CD4-positive, CD25-positive, alpha-beta regulatory T cell (primary cell): ENCODE results near the gene CAMTA2. TPM values are rescaled to one million over a fixed set of nuclear protein-coding genes. Genes with fewer than 3 reads are reported as not detected.

ENCODE experiments used
- ATAC-seq, 2 donors: fragments of 150-1000 bp; cut with Tn5 transposase; one replicate each; pipeline ENCODE4 v1.10.0; 2021; ENCODE audit warnings: low read depth in 2 of 2, moderate number of reproducible peaks in 2 of 2, moderate library complexity in 1 of 2
- DNase-seq, 3 donors: peaks; one replicate each; pipeline versions ENCODE4 v3.0.0 to v3.0.0-alpha.2; 2012 to 2022; ENCODE audit warnings: mixed read lengths in 1 of 3
- H3K27ac ChIP-seq: one replicate; pipeline ENCODE4 v1.7.0; 2013; ENCODE audit warnings: mild to moderate bottlenecking, low read length; ENCODE audit not compliant: insufficient read depth, poor library complexity, severe bottlenecking
- H3K27me3 ChIP-seq: one replicate; pipeline ENCODE4 v1.7.0; 2013; ENCODE audit warnings: low read length; ENCODE audit not compliant: control insufficient read depth, insufficient read depth
- H3K36me3 ChIP-seq: one replicate; pipeline ENCODE4 v1.7.0; 2013; ENCODE audit warnings: mild to moderate bottlenecking, low read length, moderate library complexity; ENCODE audit not compliant: control insufficient read depth, insufficient read depth
- H3K4me1 ChIP-seq: 2 replicates; pipeline ENCODE4 v1.7.0; 2013; ENCODE audit warnings: mild to moderate bottlenecking, low read length; ENCODE audit not compliant: insufficient read depth, control insufficient read depth, poor library complexity, severe bottlenecking
- H3K4me3 ChIP-seq: one replicate; pipeline ENCODE4 v1.7.0; 2013; ENCODE audit warnings: low read depth, mild to moderate bottlenecking, low read length, moderate library complexity
- H3K9me3 ChIP-seq, 2 experiments: 1 replicate in 1 of 2; 2 replicates in 1 of 2; pipeline ENCODE4 v1.7.0; 2013; ENCODE audit warnings: low read length in 2 of 2, mild to moderate bottlenecking in 1 of 2, moderate library complexity in 1 of 2; ENCODE audit not compliant: control insufficient read depth in 2 of 2
- H3K27ac Mint-ChIP-seq, 3 donors: one replicate each; pipeline ENCODE4 v1.8.0; 2020 to 2022; ENCODE audit warnings: mild to moderate bottlenecking in 3 of 3, mixed read lengths in 3 of 3, moderate library complexity in 2 of 3
- H3K27me3 Mint-ChIP-seq: one replicate; pipeline ENCODE4 v1.8.0; 2022; ENCODE audit warnings: mild to moderate bottlenecking, mixed read lengths
- H3K36me3 Mint-ChIP-seq: one replicate; pipeline ENCODE4 v1.8.0; 2020; ENCODE audit warnings: mixed read lengths
- H3K4me1 Mint-ChIP-seq, 4 donors: one replicate each; pipeline ENCODE4 v1.8.0; 2020 to 2022; ENCODE audit warnings: mixed read lengths in 4 of 4, mild to moderate bottlenecking in 1 of 4
- H3K4me3 Mint-ChIP-seq, 4 donors: one replicate each; pipeline ENCODE4 v1.8.0; 2020 to 2022; ENCODE audit warnings: mild to moderate bottlenecking in 4 of 4, mixed read lengths in 4 of 4, moderate library complexity in 3 of 4
- H3K9me3 Mint-ChIP-seq, 7 donors: one replicate each; pipeline ENCODE4 v1.8.0; 2020 to 2022; ENCODE audit warnings: mixed read lengths in 7 of 7, mild to moderate bottlenecking in 3 of 7, moderate library complexity in 2 of 7
- polyA plus RNA-seq, 4 donors: library from polyadenylated mRNA; unstranded; fragments of 300-500 nt; fragmentation: Illumina TruSeq; gene quantifications; one replicate each; pipeline ENCODE4 v1.2.3, GENCODE V29; 2021
- total RNA-seq: library from RNA; stranded (reverse); gene quantifications from one replicate; pipeline ENCODE4 v1.2.3, GENCODE V29; 2022

The CAMTA2 gene, protein sequence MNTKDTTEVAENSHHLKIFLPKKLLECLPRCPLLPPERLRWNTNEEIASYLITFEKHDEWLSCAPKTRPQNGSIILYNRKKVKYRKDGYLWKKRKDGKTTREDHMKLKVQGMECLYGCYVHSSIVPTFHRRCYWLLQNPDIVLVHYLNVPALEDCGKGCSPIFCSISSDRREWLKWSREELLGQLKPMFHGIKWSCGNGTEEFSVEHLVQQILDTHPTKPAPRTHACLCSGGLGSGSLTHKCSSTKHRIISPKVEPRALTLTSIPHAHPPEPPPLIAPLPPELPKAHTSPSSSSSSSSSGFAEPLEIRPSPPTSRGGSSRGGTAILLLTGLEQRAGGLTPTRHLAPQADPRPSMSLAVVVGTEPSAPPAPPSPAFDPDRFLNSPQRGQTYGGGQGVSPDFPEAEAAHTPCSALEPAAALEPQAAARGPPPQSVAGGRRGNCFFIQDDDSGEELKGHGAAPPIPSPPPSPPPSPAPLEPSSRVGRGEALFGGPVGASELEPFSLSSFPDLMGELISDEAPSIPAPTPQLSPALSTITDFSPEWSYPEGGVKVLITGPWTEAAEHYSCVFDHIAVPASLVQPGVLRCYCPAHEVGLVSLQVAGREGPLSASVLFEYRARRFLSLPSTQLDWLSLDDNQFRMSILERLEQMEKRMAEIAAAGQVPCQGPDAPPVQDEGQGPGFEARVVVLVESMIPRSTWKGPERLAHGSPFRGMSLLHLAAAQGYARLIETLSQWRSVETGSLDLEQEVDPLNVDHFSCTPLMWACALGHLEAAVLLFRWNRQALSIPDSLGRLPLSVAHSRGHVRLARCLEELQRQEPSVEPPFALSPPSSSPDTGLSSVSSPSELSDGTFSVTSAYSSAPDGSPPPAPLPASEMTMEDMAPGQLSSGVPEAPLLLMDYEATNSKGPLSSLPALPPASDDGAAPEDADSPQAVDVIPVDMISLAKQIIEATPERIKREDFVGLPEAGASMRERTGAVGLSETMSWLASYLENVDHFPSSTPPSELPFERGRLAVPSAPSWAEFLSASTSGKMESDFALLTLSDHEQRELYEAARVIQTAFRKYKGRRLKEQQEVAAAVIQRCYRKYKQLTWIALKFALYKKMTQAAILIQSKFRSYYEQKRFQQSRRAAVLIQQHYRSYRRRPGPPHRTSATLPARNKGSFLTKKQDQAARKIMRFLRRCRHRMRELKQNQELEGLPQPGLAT
- 69.8 TPM for total RNA-seq
- 1 to 10 TPM; 4.7 to 7.9 (median 6.0) TPM for polyA plus RNA-seq

DNA sequence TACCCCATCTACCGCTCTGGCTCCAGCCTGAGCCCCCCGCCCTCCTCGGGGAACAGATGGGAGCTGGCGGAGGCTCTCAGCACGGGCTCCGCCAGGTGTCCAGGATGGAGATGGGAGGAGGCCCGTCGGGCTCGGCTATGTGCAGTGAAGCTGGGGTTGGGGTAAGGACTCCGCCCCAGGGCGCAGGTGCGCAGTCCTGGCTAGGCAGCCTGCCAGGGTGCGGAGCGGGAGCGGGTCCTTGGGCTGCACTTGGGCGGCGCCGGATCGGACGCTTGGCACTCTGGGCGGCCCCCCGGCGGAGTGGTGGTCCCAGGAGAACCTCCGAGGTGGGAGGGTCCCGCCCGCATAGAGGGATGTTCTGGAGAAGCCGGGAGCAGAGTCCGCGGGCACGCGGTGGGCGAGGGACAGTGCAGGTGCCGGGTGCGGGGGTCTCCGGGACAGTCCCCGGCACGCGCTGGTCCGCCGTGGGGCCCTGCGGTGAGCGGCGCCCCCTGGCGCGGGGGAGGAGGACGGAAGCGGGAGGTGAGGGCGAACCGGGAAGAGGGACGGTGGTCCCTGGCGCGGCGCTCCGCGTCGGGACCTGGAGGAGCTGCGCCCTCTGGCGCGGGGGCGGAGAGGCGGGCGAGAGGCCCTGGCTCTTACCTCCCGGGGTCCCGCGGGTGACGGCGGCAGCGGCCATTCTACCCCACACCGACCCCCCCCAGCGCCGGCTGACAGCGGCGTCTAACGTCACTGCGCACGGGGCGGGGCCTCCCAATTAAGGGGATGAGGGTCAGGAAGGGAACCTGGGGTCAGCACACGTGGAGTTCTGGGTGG, at the start of gene CAMTA2:
TSS of gene CAMTA2 (minus strand) at position 725 of the 816 bp plus-strand sequence. CDS start 1,453 bp downstream, outside the sequence.
- peak within 1 kb of the TSS; percentile 82 for H3K4me3 ChIP-seq
- no peaks in the 10 kb centered on the region for H3K27me3 ChIP-seq
- peak within 1 kb of the TSS; percentile 93 for H3K27ac ChIP-seq
- H3K27me3 Mint-ChIP-seq = no peaks in the 10 kb centered on the region
- no peaks in the 10 kb centered on the region for H3K9me3 Mint-ChIP-seq
- H3K36me3 ChIP-seq = peaks cover 17% of the 10 kb centered on the region
- peak within 1 kb of the TSS; percentile 94 to 97 (median 96) for H3K27ac Mint-ChIP-seq
- peaks cover 18 to 49% (median 38%) of the 10 kb centered on the region in 4 donors for H3K4me1 Mint-ChIP-seq
- peak within 1 kb of the TSS; percentile 91 to 96 (median 94) for H3K4me3 Mint-ChIP-seq
- peaks cover 38% of the 10 kb centered on the region for H3K4me1 ChIP-seq
- peak; percentile 82 to 89 (median 85) for DNase-seq
- ATAC-seq = peak; percentile 91 to 92
- no peaks in the 10 kb centered on the region for H3K9me3 ChIP-seq
- H3K36me3 Mint-ChIP-seq = peaks cover 14% of the 10 kb centered on the region

DNA sequence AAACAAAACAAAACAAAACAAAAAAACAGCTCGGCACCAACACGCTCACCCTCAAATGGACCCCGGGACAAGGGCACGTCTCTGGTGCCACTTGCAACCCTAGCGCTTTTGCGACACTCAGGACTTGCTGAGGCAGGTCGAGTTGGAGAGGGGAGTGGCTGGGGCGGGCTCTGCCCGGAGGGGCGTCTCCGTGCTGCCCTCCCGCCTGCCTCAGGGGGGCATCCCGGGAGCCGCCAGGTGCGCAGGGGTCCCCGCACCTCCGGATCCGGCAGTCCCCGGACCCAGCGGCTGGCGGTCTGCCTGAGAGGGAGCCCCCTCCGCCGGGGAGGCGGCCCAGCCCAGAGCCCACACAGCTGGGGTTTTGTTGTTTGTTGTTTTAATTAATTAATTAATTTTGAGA, 47.8 kb upstream of the CAMTA2 start, which contains the start of gene SLC52A1:
TSS of gene SLC52A1 (minus strand) at position 112 of the 400 bp plus-strand sequence. CDS start 820 bp downstream, outside the sequence.
- H3K9me3 ChIP-seq = no peaks in the 10 kb centered on the region
- Mint-ChIP-seq H3K27me3 (no peaks in the 10 kb centered on the region), H3K4me3 (peak within 1 kb of the TSS in 1 of 4 donors; percentile 7), H3K9me3 (no peaks in the 10 kb centered on the region), H3K4me1 (peaks cover 3 to 34% (median 18%) of the 10 kb centered on the region in 4 donors), H3K27ac (no peak within 1 kb of the TSS), H3K36me3 (no peaks in the 10 kb centered on the region)
- H3K27ac ChIP-seq = no peak within 1 kb of the TSS
- ATAC-seq (no peak), DNase-seq (no peak)
- H3K4me1 ChIP-seq = peaks cover 28% of the 10 kb centered on the region
- H3K27me3 ChIP-seq = no peaks in the 10 kb centered on the region
- H3K36me3 ChIP-seq = no peaks in the 10 kb centered on the region
- H3K4me3 ChIP-seq = no peak within 1 kb of the TSS

DNA sequence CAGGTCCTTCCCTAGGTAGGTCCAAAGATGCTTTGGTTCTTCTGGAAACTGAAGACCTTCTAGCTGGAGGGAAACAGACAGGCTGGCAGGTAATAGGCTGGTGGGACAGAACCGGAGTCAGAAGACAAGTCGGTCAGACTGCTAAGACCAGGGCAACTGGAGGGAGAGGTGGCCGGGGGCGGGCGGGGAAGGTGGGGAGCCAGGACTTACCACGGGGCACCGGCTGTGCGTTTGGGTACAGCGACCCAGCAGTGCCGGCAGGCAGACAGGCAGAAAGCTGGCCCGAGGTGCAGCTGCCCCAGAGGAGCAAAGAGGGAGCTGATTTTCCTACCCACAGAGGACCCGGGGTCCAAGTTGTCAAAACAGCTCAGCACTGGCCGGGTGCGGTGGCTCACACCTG, 47.2 kb upstream of the CAMTA2 start:
- Histone ChIP-seq H3K36me3 (no peaks in the 10 kb centered on the region), H3K4me1 (peaks cover 31% of the 10 kb centered on the region), H3K4me3 (no peak overlapping the region), H3K27me3 (no peaks in the 10 kb centered on the region), H3K27ac (no peak overlapping the region), H3K9me3 (no peaks in the 10 kb centered on the region)
- ATAC-seq (no peak), DNase-seq (no peak)
- Mint-ChIP-seq H3K27me3 (no peaks in the 10 kb centered on the region), H3K9me3 (no peaks in the 10 kb centered on the region), H3K27ac (no peak overlapping the region), H3K4me1 (peaks cover 3 to 34% (median 17%) of the 10 kb centered on the region in 4 donors), H3K4me3 (no peak overlapping the region), H3K36me3 (no peaks in the 10 kb centered on the region)

DNA sequence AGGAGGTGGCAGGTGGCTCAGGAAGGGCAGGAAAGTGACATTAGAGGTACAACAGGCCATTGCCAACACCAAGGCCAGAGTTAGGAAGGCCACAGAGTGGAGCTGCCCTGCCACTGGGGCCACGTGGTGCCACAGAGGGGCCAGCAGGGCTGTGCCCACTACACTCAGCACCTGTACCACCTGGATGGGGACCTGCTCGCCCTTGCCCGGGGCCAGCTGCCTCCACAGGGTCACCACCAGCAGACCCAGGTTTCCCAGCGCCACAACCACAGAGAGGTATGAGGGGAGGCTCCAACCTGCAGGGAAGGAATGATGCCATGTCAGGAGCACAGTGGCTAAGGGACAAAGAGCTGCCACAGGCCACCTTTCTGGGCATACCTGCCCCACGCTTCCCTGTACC, 46.6 kb upstream of the CAMTA2 start:
- Histone ChIP-seq H3K4me1 (peaks cover 31% of the 10 kb centered on the region), H3K27ac (no peak overlapping the region), H3K27me3 (no peaks in the 10 kb centered on the region), H3K4me3 (no peak overlapping the region), H3K9me3 (no peaks in the 10 kb centered on the region), H3K36me3 (no peaks in the 10 kb centered on the region)
- ATAC-seq (no peak), DNase-seq (no peak)
- peaks cover 3 to 35% (median 16%) of the 10 kb centered on the region in 4 donors for H3K4me1 Mint-ChIP-seq
- no peak overlapping the region for H3K27ac Mint-ChIP-seq
- H3K9me3 Mint-ChIP-seq = no peaks in the 10 kb centered on the region
- H3K4me3 Mint-ChIP-seq = no peak overlapping the region
- no peaks in the 10 kb centered on the region for H3K36me3 Mint-ChIP-seq
- H3K27me3 Mint-ChIP-seq = no peaks in the 10 kb centered on the region

DNA sequence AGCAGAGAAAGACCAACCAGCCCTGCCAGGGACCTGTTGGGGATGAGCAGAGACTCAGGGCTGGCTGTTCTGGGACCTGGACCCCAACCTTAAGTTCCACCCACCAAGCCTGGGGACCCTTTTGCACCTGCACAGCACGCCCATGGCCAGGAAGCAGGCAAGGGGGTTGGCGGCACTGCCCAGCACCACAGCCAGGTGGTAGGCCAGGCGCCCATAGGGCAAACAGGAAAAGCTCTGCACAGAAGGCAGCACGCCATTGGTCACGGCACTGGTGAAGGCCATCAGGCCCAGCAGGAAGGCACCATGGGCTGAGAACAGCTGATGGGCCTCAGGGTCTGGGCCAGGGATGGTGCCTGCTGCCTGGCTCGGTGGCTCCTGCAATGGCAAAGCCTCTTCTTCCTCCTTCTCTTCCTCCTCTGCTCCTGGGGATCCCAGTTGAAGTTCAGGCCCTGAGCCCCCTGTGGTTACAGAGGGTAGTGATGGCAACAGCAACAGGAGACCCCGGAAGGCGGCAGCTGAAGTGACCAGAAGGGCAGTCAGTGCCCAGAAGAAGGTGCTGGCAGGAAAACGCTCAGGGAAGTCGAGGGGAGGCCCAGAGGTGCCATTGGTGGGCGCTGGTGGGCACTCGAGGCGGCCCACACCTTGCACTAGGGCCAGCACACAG, 46.0 kb upstream of the CAMTA2 start:
- no peak overlapping the region for H3K4me3 Mint-ChIP-seq
- no peak overlapping the region for H3K4me3 ChIP-seq
- H3K27ac Mint-ChIP-seq = peak overlapping the region in 2 of 3 donors; percentile 36 to 61
- H3K27ac ChIP-seq = no peak overlapping the region
- H3K27me3 Mint-ChIP-seq = no peaks in the 10 kb centered on the region
- H3K4me1 ChIP-seq = peaks cover 31% of the 10 kb centered on the region
- DNase-seq (no peak), ATAC-seq (no peak)
- H3K9me3 Mint-ChIP-seq = no peaks in the 10 kb centered on the region
- H3K4me1 Mint-ChIP-seq = peaks cover 3 to 35% (median 16%) of the 10 kb centered on the region in 4 donors
- H3K36me3 Mint-ChIP-seq = no peaks in the 10 kb centered on the region
- no peaks in the 10 kb centered on the region for H3K27me3 ChIP-seq
- H3K9me3 ChIP-seq = no peaks in the 10 kb centered on the region
- H3K36me3 ChIP-seq = no peaks in the 10 kb centered on the region

DNA sequence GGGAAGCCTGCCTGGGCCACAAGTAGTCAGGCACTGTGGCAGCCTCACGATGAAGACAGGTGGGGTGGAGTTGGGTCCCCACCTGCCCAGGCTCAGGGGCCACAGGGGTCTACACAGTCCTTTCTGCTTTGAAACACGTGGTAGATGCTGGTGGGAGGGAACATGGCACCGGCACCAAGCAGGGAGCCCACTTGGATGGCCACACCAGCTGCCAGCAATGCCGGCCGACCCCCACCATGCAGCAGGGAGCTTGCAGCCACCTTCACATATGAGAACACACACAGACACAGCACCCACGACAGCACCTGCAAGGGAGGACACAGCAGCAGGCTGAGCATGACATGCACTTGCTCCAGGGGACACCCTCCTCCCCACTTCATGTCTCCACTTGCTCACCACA, 45.4 kb upstream of the CAMTA2 start:
- Mint-ChIP-seq H3K4me1 (peaks cover 3 to 35% (median 18%) of the 10 kb centered on the region in 4 donors), H3K36me3 (no peaks in the 10 kb centered on the region), H3K27ac (peak overlapping the region in 2 of 3 donors; percentile 36 to 61), H3K4me3 (peak overlapping the region in 1 of 4 donors; percentile 66), H3K9me3 (no peaks in the 10 kb centered on the region), H3K27me3 (no peaks in the 10 kb centered on the region)
- ATAC-seq (no peak), DNase-seq (no peak)
- no peaks in the 10 kb centered on the region for H3K9me3 ChIP-seq
- no peak overlapping the region for H3K27ac ChIP-seq
- peaks cover 31% of the 10 kb centered on the region for H3K4me1 ChIP-seq
- no peaks in the 10 kb centered on the region for H3K27me3 ChIP-seq
- H3K4me3 ChIP-seq = no peak overlapping the region
- H3K36me3 ChIP-seq = no peaks in the 10 kb centered on the region
